HG03521 (cell line): ENCODE measurements around the gene TTC39C.

Experiments used
- ATAC-seq: cut with Tn5 transposase; IDR thresholded peaks from one replicate; pipeline ENCODE4 v1.9.1; 2021; ENCODE audit warnings: mild to moderate bottlenecking, moderate library complexity; ENCODE audit not compliant: unreplicated experiment

Gene TTC39C

DNA sequence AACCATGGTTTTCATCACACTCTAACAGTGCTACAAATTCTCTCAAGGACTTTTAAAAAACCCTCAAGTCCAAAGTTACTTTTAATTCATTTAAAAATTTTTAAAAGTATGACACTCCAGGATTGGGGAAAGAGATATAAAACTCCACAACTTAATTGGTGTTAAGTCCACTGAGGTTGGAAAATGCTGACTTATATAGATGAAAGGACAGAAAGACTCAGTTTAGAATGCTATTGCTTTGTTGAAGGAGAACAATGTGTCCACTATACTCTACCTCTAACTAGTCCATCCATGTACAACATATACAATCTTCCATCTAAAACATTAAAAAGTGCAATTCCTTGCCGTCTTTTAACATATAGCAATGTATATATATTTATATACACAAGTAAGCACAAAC, 165.5 kb downstream of the TTC39C start:
- no peak for ATAC-seq

DNA sequence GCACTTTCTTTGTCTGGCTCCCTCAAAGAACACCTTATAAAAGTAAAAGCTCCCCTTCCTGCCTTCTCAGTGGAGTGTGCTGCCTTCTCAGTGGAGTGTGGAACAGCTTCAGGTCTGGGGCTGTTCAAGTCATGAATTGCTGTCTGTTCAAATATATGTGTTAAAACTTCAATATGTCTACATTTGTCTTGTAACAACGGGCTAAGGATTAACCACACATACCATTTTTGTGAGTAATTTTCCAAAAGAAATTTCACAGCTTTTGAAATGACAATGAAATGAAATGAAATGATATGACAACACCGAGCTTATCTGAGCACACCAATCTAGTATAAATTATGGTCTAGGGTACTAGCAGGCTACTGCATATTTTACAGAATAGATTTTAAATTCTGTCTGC, 167.3 kb downstream of the TTC39C start:
- ATAC-seq = no peak
